Measurements from ENCODE around the gene GHRHR. TPM values are rescaled to one million over a fixed set of nuclear protein-coding genes. Genes with fewer than 3 reads are reported as not detected.

Gene GHRHR
- total and polyA plus RNA-seq, 2 experiments from 2014 or later, result not detected

DNA sequence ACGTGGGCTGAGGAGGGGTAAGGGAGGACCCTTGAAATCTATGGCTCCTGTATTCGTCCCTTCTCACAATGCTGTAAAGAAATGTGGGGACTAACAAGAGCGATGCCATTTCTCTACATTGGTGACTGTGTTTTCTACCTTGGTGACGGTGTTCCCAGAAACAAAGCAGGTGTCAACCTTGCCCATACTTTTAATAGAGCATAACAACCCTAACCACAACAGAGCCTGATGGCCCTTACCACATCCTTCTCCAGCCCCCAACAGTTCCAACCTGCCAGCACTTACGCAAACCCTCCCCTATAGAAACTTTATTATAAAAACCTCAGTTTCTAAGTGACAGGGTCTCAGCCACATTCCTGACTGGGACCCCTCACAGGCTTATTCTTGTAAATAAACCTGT lies 60.1 kb downstream of the GHRHR start:
- Histone ChIP-seq H3K36me3 (ENCODE audit: low read depth) (no peaks in the 10 kb centered on the region), H3K4me1 (ENCODE audit: insufficient read depth) (no peaks in the 10 kb centered on the region), H3K4me2 (ENCODE audit: unreplicated experiment) (no peak overlapping the region), H3K4me3 (no peak overlapping the region), H2AFZ (no peak overlapping the region), H3K9me3 (ENCODE audit: low read depth) (no peaks in the 10 kb centered on the region), H4K20me1 (ENCODE audit: insufficient read depth) (no peaks in the 10 kb centered on the region), H3K79me2 (ENCODE audit: insufficient read depth) (no peaks in the 10 kb centered on the region), H3F3A (ENCODE audit: insufficient read depth) (no peaks in the 10 kb centered on the region), H3K27me3 (replicated peaks; ENCODE audit: insufficient read depth) (peaks cover 4% of the 10 kb centered on the region; the same call in 1 of the 2 replicates), H3K9ac (no peak overlapping the region), H3K9me2 (ENCODE audit: insufficient read depth) (no peaks in the 10 kb centered on the region), H3K27ac (no peak overlapping the region)
- 68 to 76% methylated on average over 5 of the region's 5 CpGs for WGBS, 2 experiments (ENCODE audit: low coverage in 1 of 2, low lambda C conversion rate in 2 of 2, missing lambda C conversion rate in 2 of 2)
- in situ Hi-C loops (cut with MboI), result no loop called here
- TF ChIP-seq EZH2phosphoT487 (IDR thresholded peaks at IDR 0.05; ENCODE audit: insufficient read depth, low read depth) (no peak), EZH2 (IDR thresholded peaks at IDR 0.05; ENCODE audit: insufficient read depth, poor library complexity, severe bottlenecking) (no peak)
- DNase-seq, result no peak

GRCh38 chr7:31027161-31027965 lies 63.6 kb downstream of the GHRHR start:
- H3K9me3 ChIP-seq (ENCODE audit: low read depth), result no peaks in the 10 kb centered on the region
- no peak for TF ChIP-seq EZH2phosphoT487 (IDR thresholded peaks at IDR 0.05; ENCODE audit: insufficient read depth, low read depth)
- TF ChIP-seq EZH2 (IDR thresholded peaks at IDR 0.05; ENCODE audit: insufficient read depth, poor library complexity, severe bottlenecking), result no peak
- H3K4me3 ChIP-seq, result no peak overlapping the region
- H3K9me2 ChIP-seq (ENCODE audit: insufficient read depth), result no peaks in the 10 kb centered on the region
- no peaks in the 10 kb centered on the region for H3F3A ChIP-seq (ENCODE audit: insufficient read depth)
- DNase-seq, result peak; percentile 22
- no peak overlapping the region for H3K27ac ChIP-seq
- H3K9ac ChIP-seq, result no peak overlapping the region
- H2AFZ ChIP-seq, result no peak overlapping the region
- no peaks in the 10 kb centered on the region for H3K4me1 ChIP-seq (ENCODE audit: insufficient read depth)
- H3K27me3 ChIP-seq (replicated peaks; ENCODE audit: insufficient read depth), result peaks cover 4% of the 10 kb centered on the region
- H4K20me1 ChIP-seq (ENCODE audit: insufficient read depth), result no peaks in the 10 kb centered on the region
- WGBS, 2 experiments (ENCODE audit: low coverage in 1 of 2, low lambda C conversion rate in 2 of 2, missing lambda C conversion rate in 2 of 2), result 21 to 25% methylated on average over 20 of the region's 20 CpGs
- H3K4me2 ChIP-seq (ENCODE audit: unreplicated experiment), result no peak overlapping the region
- H3K79me2 ChIP-seq (ENCODE audit: insufficient read depth), result no peaks in the 10 kb centered on the region
- in situ Hi-C loops (cut with MboI), result no loop called here
- no peaks in the 10 kb centered on the region for H3K36me3 ChIP-seq (ENCODE audit: low read depth)

GRCh38 chr7:31028006-31028405 lies 64.3 kb downstream of the GHRHR start:
- in situ Hi-C loops (cut with MboI), result no loop called here
- H3K9me3 ChIP-seq (ENCODE audit: low read depth), result no peaks in the 10 kb centered on the region
- H3K27me3 ChIP-seq (replicated peaks; ENCODE audit: insufficient read depth), result peaks cover 4% of the 10 kb centered on the region
- H3K4me2 ChIP-seq (ENCODE audit: unreplicated experiment), result no peak overlapping the region
- no peaks in the 10 kb centered on the region for H3K9me2 ChIP-seq (ENCODE audit: insufficient read depth)
- H3K27ac ChIP-seq, result no peak overlapping the region
- H3K4me1 ChIP-seq (ENCODE audit: insufficient read depth), result no peaks in the 10 kb centered on the region
- no peaks in the 10 kb centered on the region for H4K20me1 ChIP-seq (ENCODE audit: insufficient read depth)
- no peaks in the 10 kb centered on the region for H3K79me2 ChIP-seq (ENCODE audit: insufficient read depth)
- no peak overlapping the region for H2AFZ ChIP-seq
- WGBS, 2 experiments (ENCODE audit: low coverage in 1 of 2, low lambda C conversion rate in 2 of 2, missing lambda C conversion rate in 2 of 2), result 75 to 82% methylated on average over 5 of the region's 5 CpGs
- no peaks in the 10 kb centered on the region for H3F3A ChIP-seq (ENCODE audit: insufficient read depth)
- no peak for DNase-seq
- no peak for TF ChIP-seq EZH2 (IDR thresholded peaks at IDR 0.05; ENCODE audit: insufficient read depth, poor library complexity, severe bottlenecking)
- no peak for TF ChIP-seq EZH2phosphoT487 (IDR thresholded peaks at IDR 0.05; ENCODE audit: insufficient read depth, low read depth)
- no peak overlapping the region for H3K9ac ChIP-seq
- no peaks in the 10 kb centered on the region for H3K36me3 ChIP-seq (ENCODE audit: low read depth)
- H3K4me3 ChIP-seq, result no peak overlapping the region

DNA sequence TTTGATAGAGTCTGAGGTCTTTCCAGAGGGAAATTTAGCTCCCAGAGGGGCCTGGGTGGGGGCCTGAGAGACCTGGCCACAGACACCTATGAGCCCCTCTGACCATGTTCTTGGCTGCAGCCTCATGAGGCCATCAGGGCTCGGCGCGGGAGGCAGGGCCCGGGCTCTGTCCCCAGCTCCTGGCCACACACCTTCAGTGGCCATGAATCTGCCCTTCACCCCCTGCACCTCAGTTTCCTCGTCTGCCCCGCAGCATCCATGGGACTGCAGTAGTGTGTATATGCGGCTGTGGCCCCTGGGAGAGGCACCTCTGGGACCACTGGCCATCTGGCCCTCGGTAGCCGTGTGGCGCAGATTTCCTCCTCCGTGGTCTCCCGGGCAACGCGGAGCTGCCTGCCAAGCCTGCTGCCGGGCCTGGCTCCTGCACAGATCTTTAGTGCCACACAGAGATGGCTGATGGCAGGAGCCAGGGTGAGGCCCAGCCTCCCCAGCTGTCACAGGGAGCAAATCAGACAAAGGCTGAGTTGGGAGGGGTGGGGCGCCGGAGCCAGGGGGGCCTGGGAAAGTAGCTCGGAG lies 64.8 kb downstream of the GHRHR start:
- Histone ChIP-seq H3K4me2 (ENCODE audit: unreplicated experiment) (no peak overlapping the region), H3K9me3 (ENCODE audit: low read depth) (no peaks in the 10 kb centered on the region), H3K27me3 (replicated peaks; ENCODE audit: insufficient read depth) (peaks cover 4% of the 10 kb centered on the region), H2AFZ (no peak overlapping the region), H3K27ac (no peak overlapping the region), H3F3A (ENCODE audit: insufficient read depth) (no peaks in the 10 kb centered on the region), H3K4me3 (no peak overlapping the region), H4K20me1 (ENCODE audit: insufficient read depth) (no peaks in the 10 kb centered on the region), H3K4me1 (ENCODE audit: insufficient read depth) (no peaks in the 10 kb centered on the region), H3K36me3 (ENCODE audit: low read depth) (no peaks in the 10 kb centered on the region), H3K9me2 (ENCODE audit: insufficient read depth) (no peaks in the 10 kb centered on the region), H3K9ac (no peak overlapping the region), H3K79me2 (ENCODE audit: insufficient read depth) (no peaks in the 10 kb centered on the region)
- in situ Hi-C loops (cut with MboI), result no loop called here
- no peak for TF ChIP-seq EZH2phosphoT487 (IDR thresholded peaks at IDR 0.05; ENCODE audit: insufficient read depth, low read depth)
- TF ChIP-seq EZH2 (IDR thresholded peaks at IDR 0.05; ENCODE audit: insufficient read depth, poor library complexity, severe bottlenecking), result no peak
- 88 to 95% methylated on average over 15 to 18 of the region's 18 CpGs for WGBS, 2 experiments (ENCODE audit: low coverage in 1 of 2, low lambda C conversion rate in 2 of 2, missing lambda C conversion rate in 2 of 2)
- no peak for DNase-seq

Other genes with a start within 250 kb of the GHRHR start
- 0.13 TPM in 1 of 2 replicates, not detected in the other for gene INMT, start 211.8 kb upstream of the GHRHR start, total RNA-seq (2014; rRNA removed; shearing (Covaris generic))
- gene INMT, start 211.8 kb upstream of the GHRHR start, polyA plus RNA-seq (2016; fragmentation: Nextera tagmentation; extraction: Ambion mirVana), result 0.09 TPM in 2 replicates
- 1.8 and 3.5 TPM in 2 replicates for gene MINDY4, start 192.5 kb upstream of the GHRHR start, total RNA-seq (2014; rRNA removed; shearing (Covaris generic))
- gene MINDY4, start 192.5 kb upstream of the GHRHR start, polyA plus RNA-seq (2016; fragmentation: Nextera tagmentation; extraction: Ambion mirVana), result 2.5 and 2.6 TPM in 2 replicates
- 0.54 and 1.1 TPM in 2 replicates for gene AQP1, start 52.1 kb upstream of the GHRHR start, total RNA-seq (2014; rRNA removed; shearing (Covaris generic))
- 0.33 and 0.34 TPM in 2 replicates for gene AQP1, start 52.1 kb upstream of the GHRHR start, polyA plus RNA-seq (2016; fragmentation: Nextera tagmentation; extraction: Ambion mirVana)
- not detected in 2 replicates for gene ADCYAP1R1, start 88.4 kb downstream of the GHRHR start, total RNA-seq (2014; rRNA removed; shearing (Covaris generic))
- gene ADCYAP1R1, start 88.4 kb downstream of the GHRHR start, polyA plus RNA-seq (2016; fragmentation: Nextera tagmentation; extraction: Ambion mirVana), result 0.05 TPM in 1 of 2 replicates, not detected in the other

Data from GM23248 (cell line).